ENCODE data around the gene PXDN. TPM values are rescaled to one million over a fixed set of nuclear protein-coding genes. Genes with fewer than 3 reads are reported as not detected.

Gene PXDN
- total and polyA plus RNA-seq, 8 donors, result 2.0 to 21.1 (median 4.2) TPM

- WGBS, 2 donors, result 24 to 33% methylated on average over 4 of the region's 4 CpGs
- ATAC-seq, result no peak
- Histone ChIP-seq H3K36me3 (no peaks in the 10 kb centered on the region), H3K4me3 (no peak overlapping the region), H3K27me3 (no peaks in the 10 kb centered on the region), H3K9me3 (no peaks in the 10 kb centered on the region), H3K27ac (no peak overlapping the region), H3K4me1 (no peaks in the 10 kb centered on the region)
- TF ChIP-seq, protein P1, sequence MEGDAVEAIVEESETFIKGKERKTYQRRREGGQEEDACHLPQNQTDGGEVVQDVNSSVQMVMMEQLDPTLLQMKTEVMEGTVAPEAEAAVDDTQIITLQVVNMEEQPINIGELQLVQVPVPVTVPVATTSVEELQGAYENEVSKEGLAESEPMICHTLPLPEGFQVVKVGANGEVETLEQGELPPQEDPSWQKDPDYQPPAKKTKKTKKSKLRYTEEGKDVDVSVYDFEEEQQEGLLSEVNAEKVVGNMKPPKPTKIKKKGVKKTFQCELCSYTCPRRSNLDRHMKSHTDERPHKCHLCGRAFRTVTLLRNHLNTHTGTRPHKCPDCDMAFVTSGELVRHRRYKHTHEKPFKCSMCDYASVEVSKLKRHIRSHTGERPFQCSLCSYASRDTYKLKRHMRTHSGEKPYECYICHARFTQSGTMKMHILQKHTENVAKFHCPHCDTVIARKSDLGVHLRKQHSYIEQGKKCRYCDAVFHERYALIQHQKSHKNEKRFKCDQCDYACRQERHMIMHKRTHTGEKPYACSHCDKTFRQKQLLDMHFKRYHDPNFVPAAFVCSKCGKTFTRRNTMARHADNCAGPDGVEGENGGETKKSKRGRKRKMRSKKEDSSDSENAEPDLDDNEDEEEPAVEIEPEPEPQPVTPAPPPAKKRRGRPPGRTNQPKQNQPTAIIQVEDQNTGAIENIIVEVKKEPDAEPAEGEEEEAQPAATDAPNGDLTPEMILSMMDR (IDR thresholded peaks at IDR 0.05), result no peak
- DNase-seq, result no peak
- no peak for FAIRE-seq
- intact Hi-C loops (cut with DNase I), result no loop called here
These were observed 20.8 kb downstream of the PXDN start for GRCh38 chr2:1723397-1724042.

- intact Hi-C loops (cut with DNase I), result no loop called here
- Histone ChIP-seq H3K36me3 (no peaks in the 10 kb centered on the region), H3K27me3 (no peaks in the 10 kb centered on the region), H3K4me1 (no peaks in the 10 kb centered on the region), H3K27ac (no peak overlapping the region), H3K4me3 (no peak overlapping the region), H3K9me3 (no peaks in the 10 kb centered on the region)
- peak in 1 of 6 donors; percentile 5 for DNase-seq
- ATAC-seq, result no peak
- TF ChIP-seq, protein P1 (IDR thresholded peaks at IDR 0.05), result no peak
- 55 to 72% methylated on average over 3 of the region's 3 CpGs for WGBS, 2 donors
- no peak for FAIRE-seq
These were observed 21.6 kb downstream of the PXDN start for GRCh38 chr2:1722692-1723091.

- DNase-seq (peak in 1 of 6 donors; percentile 12), ATAC-seq (peak in 3 of 4 donors; percentile 45 to 66 (median 65)), FAIRE-seq (peak; percentile 72)
- Histone ChIP-seq H3K27ac (peak overlapping the region in 2 of 4 donors; percentile 60 to 66), H3K4me3 (no peak overlapping the region), H3K9me3 (no peaks in the 10 kb centered on the region), H3K27me3 (no peaks in the 10 kb centered on the region), H3K36me3 (no peaks in the 10 kb centered on the region), H3K4me1 (no peaks in the 10 kb centered on the region)
- intact Hi-C loops (cut with DNase I), result no loop called here
- TF ChIP-seq, protein P1 (IDR thresholded peaks at IDR 0.05), result no peak
- WGBS, 2 donors, result 59 to 69% methylated on average over 16 of the region's 16 CpGs
These were observed 22.3 kb downstream of the PXDN start for GRCh38 chr2:1721706-1722646.

DNA sequence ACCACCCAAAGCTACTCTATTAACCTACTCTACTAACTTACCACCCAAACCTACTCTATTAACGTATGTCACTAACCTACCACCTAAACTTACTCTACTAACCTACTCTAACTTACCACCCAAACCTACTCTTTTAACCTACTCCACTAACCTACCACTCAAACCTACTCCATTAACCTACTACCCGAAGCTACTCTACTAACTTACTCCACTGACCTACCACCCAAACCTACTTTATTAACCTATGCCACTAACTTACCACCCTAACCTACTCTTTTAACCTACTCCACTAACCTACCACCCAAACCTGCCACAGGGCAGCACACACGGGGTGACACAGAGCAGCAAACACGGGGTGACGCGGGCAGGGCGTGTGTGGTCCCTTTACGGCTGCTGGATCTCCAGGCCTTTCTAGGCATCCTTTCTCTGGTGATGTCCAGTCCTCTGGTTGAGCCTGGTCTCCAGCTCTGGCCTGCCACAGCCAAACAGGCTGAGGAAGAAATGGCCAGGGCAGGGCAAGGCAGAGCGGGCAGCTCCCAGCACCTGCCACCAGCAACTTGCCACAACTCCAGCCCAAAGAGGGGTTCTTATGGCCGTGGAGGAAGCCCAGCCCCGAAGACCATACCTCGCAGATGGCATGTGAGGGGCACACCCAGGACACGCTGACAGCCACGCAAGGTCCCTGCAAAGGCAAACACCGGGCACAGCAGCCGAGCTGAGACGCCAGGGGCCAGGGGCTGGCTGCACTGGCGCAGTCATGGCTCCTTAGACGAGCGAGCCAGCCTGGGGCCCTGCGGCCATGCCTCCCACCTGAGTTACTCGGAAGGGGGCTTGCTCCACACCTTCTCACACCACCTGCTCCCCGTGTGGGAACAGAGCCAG, 25.7 kb downstream of the PXDN start:
- Histone ChIP-seq H3K36me3 (no peaks in the 10 kb centered on the region), H3K4me3 (no peak overlapping the region), H3K4me1 (no peaks in the 10 kb centered on the region), H3K27ac (no peak overlapping the region), H3K27me3 (no peaks in the 10 kb centered on the region), H3K9me3 (no peaks in the 10 kb centered on the region)
- no peak for DNase-seq
- FAIRE-seq, result no peak
- TF ChIP-seq, protein P1 (IDR thresholded peaks at IDR 0.05), result no peak
- no peak for ATAC-seq
- 86 to 94% methylated on average over 23 of the region's 23 CpGs for WGBS, 2 donors
- intact Hi-C loops (cut with DNase I), result no loop called here
